ENCODE results near the gene HSD17B14.
"Not testable (repeated sequence)": the region's sequence is repeated elsewhere in the genome, so short reads cannot be mapped to it uniquely, and the experiment has no call there.

HSD17B14 gene

DNA sequence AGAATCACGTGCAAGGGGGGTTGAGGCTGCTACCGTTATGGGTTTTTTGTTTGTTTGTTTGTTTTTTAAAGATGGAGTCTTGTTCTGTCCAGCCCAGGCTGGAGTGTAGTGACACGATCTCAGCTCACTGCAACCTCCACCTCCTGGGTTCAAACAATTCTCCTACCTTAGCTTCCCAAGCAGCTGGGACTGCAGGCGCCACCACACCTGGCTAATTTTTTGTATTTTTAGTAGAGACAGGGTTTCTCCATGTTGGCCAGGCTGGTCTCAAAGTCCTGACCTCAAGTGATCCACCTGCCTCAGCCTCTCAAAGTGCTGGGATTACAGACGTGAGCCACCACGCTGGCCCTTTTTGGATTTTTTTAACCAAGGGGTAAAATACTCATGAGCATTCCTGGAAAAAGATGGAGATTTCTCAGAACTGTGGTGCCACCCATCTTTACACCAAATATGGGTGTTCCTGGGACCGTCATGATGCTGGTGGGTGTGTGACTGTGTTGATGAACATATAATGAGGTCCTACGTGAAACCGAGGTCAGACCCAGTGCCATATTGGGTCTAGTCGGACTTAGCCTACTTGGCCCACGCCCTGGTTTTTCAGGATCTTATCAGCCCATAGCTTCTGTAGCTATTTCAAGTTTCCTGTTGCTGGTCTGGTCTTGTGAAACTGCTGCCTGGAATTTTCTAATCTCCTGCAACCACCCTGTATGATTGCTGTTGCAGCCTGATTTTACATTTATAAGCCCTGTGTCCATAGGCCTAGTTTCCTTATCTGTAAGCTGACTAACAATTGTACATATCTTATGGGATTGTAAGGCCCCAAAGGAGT lies 42.1 kb upstream of the HSD17B14 start:
- H3K4me3 ChIP-seq, result no peak overlapping the region
- no peaks in the 10 kb centered on the region for H3K27me3 ChIP-seq
- DNase-seq, result peak; percentile 59 to 81
- peak overlapping the region; percentile 99 to 100 for H3K27ac ChIP-seq
- H3K36me3 ChIP-seq, result peaks cover 40 to 59% (median 43%) of the 10 kb centered on the region in 3 donors
- no peaks in the 10 kb centered on the region for H3K9me3 ChIP-seq
- TF ChIP-seq, protein P1, sequence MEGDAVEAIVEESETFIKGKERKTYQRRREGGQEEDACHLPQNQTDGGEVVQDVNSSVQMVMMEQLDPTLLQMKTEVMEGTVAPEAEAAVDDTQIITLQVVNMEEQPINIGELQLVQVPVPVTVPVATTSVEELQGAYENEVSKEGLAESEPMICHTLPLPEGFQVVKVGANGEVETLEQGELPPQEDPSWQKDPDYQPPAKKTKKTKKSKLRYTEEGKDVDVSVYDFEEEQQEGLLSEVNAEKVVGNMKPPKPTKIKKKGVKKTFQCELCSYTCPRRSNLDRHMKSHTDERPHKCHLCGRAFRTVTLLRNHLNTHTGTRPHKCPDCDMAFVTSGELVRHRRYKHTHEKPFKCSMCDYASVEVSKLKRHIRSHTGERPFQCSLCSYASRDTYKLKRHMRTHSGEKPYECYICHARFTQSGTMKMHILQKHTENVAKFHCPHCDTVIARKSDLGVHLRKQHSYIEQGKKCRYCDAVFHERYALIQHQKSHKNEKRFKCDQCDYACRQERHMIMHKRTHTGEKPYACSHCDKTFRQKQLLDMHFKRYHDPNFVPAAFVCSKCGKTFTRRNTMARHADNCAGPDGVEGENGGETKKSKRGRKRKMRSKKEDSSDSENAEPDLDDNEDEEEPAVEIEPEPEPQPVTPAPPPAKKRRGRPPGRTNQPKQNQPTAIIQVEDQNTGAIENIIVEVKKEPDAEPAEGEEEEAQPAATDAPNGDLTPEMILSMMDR (IDR thresholded peaks at IDR 0.05), result no peak
- intact Hi-C loops (cut with DNase I; ENCODE audit: low total_unique reads), result loop anchor here (10.0 kb wide), 1 partner anchor 86 kb away; the partner anchor contains the start of gene FTL
- H3K4me1 ChIP-seq, result peaks cover 0 to 54% (median 36%) of the 10 kb centered on the region in 4 donors

DNA sequence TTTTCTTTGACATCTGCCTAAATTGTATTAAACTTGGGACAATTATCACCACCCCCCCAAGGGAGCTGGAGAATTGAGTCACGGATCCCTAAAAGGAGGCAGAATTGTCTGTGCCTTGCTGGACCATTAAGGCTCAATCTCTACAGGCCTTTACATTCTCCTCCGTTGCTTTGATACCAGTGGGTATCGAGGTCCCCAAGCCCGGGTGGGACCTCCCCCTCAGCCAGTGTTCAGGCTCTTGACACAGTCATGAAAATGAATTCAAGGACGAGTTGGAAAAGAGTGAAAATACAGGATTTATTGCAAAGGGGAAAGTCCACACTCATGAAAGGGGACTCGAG lies 41.5 kb upstream of the HSD17B14 start:
- TF ChIP-seq, protein P1 (IDR thresholded peaks at IDR 0.05), result no peak
- H3K27ac ChIP-seq, result peak overlapping the region; percentile 99 to 100
- no peaks in the 10 kb centered on the region for H3K27me3 ChIP-seq
- intact Hi-C loops (cut with DNase I; ENCODE audit: low total_unique reads), result loop anchor here (10.0 kb wide), 1 partner anchor 87 kb away; the partner anchor contains the start of gene FTL
- H3K36me3 ChIP-seq, result peaks cover 42 to 61% (median 46%) of the 10 kb centered on the region in 3 donors
- peaks cover 0 to 54% (median 36%) of the 10 kb centered on the region in 4 donors for H3K4me1 ChIP-seq
- H3K4me3 ChIP-seq, result no peak overlapping the region
- DNase-seq, result no peak
- H3K9me3 ChIP-seq, result no peaks in the 10 kb centered on the region

DNA sequence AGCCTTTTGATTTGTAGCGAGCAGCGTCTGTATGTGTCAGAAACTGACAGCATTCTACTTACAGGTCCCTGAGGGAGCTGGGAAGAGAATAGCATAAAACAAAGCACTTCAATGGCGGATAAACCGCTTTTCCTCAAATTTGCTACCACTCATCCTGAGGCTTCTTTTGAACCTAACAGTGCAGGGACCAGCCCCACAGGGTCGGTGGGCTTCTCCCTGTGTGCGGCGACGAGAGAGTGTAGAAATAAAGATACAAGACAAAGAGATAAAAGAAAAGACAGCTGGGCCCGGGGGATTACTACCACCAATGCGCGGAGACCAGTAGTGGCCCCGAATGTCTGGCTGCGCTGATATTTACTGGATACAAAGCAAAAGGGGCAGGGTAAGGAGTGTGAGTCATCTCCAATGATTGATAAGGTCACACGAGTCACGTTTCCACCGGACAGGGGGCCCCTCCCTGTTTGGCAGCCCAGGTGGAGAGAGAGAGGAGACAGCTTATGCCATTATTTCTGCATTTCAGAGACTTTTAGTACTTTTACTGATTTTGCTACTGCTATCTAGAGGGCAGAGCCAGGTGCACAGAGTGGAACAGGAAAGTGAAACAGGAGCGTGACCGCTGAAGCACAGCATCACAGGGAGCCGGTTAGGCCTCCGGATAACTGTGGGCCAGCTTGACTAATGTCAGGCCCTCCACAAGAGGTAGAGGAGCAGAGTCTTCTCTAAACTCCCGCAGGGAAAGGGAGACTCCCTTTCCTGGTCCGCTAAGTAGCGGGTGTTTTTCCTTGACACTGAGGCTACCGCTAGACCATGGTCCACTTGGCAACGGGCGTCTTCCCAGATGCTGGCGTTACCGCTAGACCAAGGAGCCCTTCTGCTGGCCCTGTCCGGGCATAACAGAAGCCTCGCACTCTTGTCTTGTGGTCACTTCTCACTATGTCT lies 40.0 kb upstream of the HSD17B14 start:
- peaks cover 0 to 60% (median 36%) of the 10 kb centered on the region in 4 donors for H3K4me1 ChIP-seq
- intact Hi-C loops (cut with DNase I; ENCODE audit: low total_unique reads), result loop anchor here (10.0 kb wide), 1 partner anchor 88 kb away; the partner anchor contains the start of gene FTL
- DNase-seq, result peak in 1 of 2 donors; percentile 59
- H3K36me3 ChIP-seq, result peaks cover 42 to 61% (median 46%) of the 10 kb centered on the region in 3 donors
- H3K4me3 ChIP-seq, result peak overlapping the region; percentile 95 to 100
- H3K27ac ChIP-seq, result peak overlapping the region; percentile 99 to 100
- not testable (repeated sequence) for H3K9me3 ChIP-seq, H3K27me3 ChIP-seq

DNA sequence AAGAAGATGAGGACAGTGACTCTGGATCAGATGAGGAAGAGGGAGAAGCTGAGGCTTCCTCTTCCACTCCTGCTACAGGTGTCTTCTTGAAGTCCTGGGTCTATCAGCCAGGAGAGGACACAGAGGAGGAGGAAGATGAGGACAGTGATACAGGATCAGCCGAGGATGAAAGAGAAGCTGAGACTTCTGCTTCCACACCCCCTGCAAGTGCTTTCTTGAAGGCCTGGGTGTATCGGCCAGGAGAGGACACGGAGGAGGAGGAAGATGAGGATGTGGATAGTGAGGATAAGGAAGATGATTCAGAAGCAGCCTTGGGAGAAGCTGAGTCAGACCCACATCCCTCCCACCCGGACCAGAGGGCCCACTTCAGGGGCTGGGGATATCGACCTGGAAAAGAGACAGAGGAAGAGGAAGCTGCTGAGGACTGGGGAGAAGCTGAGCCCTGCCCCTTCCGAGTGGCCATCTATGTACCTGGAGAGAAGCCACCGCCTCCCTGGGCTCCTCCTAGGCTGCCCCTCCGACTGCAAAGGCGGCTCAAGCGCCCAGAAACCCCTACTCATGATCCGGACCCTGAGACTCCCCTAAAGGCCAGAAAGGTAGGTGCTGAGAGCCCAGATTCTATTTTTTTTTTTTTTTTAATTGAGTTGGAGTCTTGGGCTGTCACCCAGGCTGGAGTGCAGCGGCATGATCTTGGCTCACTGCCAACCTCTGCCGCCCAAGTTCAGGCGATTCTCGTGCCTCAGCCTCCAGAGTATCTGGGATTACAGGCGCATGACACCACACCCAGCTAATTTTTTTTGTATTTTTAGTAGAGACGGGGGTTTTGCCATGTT lies 38.2 kb upstream of the HSD17B14 start:
- intact Hi-C loops (cut with DNase I; ENCODE audit: low total_unique reads), result loop anchor here (5.0 to 10.0 kb wide), 2 partner anchors 90 to 243 kb away; partner anchors contain the start of genes C19orf73, FTL and PPFIA3
- H3K4me3 ChIP-seq, result peak overlapping the region; percentile 95 to 100
- peaks cover 0 to 56% (median 36%) of the 10 kb centered on the region in 4 donors for H3K4me1 ChIP-seq
- H3K27me3 ChIP-seq, result no peaks in the 10 kb centered on the region
- TF ChIP-seq, protein P1 (IDR thresholded peaks at IDR 0.05), result no peak
- H3K36me3 ChIP-seq, result peaks cover 42 to 57% (median 46%) of the 10 kb centered on the region in 3 donors
- peak overlapping the region; percentile 99 to 100 for H3K27ac ChIP-seq
- H3K9me3 ChIP-seq, result no peaks in the 10 kb centered on the region
- DNase-seq, result peak in 1 of 2 donors; percentile 77

DNA sequence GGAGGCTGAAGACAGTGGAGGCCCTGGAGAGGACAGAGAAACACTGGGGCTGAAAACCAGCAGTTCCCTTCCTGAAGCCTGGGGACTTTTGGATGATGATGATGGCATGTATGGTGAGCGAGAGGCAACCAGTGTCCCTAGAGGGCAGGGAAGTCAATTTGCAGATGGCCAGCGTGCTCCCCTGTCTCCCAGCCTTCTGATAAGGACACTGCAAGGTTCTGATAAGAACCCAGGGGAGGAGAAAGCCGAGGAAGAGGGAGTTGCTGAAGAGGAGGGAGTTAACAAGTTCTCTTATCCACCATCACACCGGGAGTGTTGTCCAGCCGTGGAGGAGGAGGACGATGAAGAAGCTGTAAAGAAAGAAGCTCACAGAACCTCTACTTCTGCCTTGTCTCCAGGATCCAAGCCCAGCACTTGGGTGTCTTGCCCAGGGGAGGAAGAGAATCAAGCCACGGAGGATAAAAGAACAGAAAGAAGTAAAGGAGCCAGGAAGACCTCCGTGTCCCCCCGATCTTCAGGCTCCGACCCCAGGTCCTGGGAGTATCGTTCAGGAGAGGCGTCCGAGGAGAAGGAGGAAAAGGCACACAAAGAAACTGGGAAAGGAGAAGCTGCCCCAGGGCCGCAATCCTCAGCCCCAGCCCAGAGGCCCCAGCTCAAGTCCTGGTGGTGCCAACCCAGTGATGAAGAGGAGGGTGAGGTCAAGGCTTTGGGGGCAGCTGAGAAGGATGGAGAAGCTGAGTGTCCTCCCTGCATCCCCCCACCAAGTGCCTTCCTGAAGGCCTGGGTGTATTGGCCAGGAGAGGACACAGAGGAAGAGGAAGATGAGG lies 37.4 kb upstream of the HSD17B14 start:
- DNase-seq, result no peak
- peak overlapping the region; percentile 99 to 100 for H3K27ac ChIP-seq

More for the DNA sequence above, 37.4 kb upstream of the HSD17B14 start:
- Histone ChIP-seq H3K27me3 (no peaks in the 10 kb centered on the region), H3K4me1 (peaks cover 0 to 55% (median 34%) of the 10 kb centered on the region in 4 donors), H3K9me3 (no peaks in the 10 kb centered on the region), H3K36me3 (peaks cover 42 to 48% (median 46%) of the 10 kb centered on the region in 3 donors), H3K4me3 (peak overlapping the region; percentile 95 to 100)
- TF ChIP-seq, protein P1 (IDR thresholded peaks at IDR 0.05), result no peak
- intact Hi-C loops (cut with DNase I; ENCODE audit: low total_unique reads), result loop anchor here (5.0 to 10.0 kb wide), 2 partner anchors 91 to 244 kb away; partner anchors contain the start of genes C19orf73, FTL and PPFIA3
